ENCODE measurements around the gene ST6GALNAC2.
"Not testable (repeated sequence)": the region's sequence is repeated elsewhere in the genome, so short reads cannot be mapped to it uniquely, and the experiment has no call there.

ST6GALNAC2 gene

GRCh38 chr17:76570877-76571471 lies 14.7 kb downstream of the ST6GALNAC2 start:
- no peak for DNase-seq (ENCODE audit: extremely low read depth in 1 of 2, low read depth in 1 of 2)

GRCh38 chr17:76570457-76570856 lies 15.2 kb downstream of the ST6GALNAC2 start:
- no peak for DNase-seq (ENCODE audit: extremely low read depth in 1 of 2, low read depth in 1 of 2)

- DNase-seq (ENCODE audit: extremely low read depth in 1 of 2, low read depth in 1 of 2), result no peak
Measured at GRCh38 chr17:76569607-76570279, 15.9 kb downstream of the ST6GALNAC2 start.

- no peak for DNase-seq (ENCODE audit: extremely low read depth in 1 of 2, low read depth in 1 of 2)
Measured at GRCh38 chr17:76568811-76569221, 16.8 kb downstream of the ST6GALNAC2 start.

- DNase-seq (ENCODE audit: extremely low read depth in 1 of 2, low read depth in 1 of 2), result no peak
Measured at GRCh38 chr17:76567634-76568432, 17.8 kb downstream of the ST6GALNAC2 start.

- DNase-seq (ENCODE audit: extremely low read depth in 1 of 2, low read depth in 1 of 2), result no peak
Measured at GRCh38 chr17:76566988-76567431, 18.6 kb downstream of the ST6GALNAC2 start.

- DNase-seq (ENCODE audit: extremely low read depth in 1 of 2, low read depth in 1 of 2), result no peak
Measured at GRCh38 chr17:76566613-76566943, 19.1 kb downstream of the ST6GALNAC2 start.

GRCh38 chr17:76565728-76566612 lies 19.7 kb downstream of the ST6GALNAC2 start:
- no peak for DNase-seq (ENCODE audit: extremely low read depth in 1 of 2, low read depth in 1 of 2)

- DNase-seq (ENCODE audit: extremely low read depth in 1 of 2, low read depth in 1 of 2), result not testable (repeated sequence)
Measured at GRCh38 chr17:76564991-76565727, 20.5 kb downstream of the ST6GALNAC2 start.

GRCh38 chr17:76563359-76563758 lies 22.3 kb downstream of the ST6GALNAC2 start:
- DNase-seq (ENCODE audit: extremely low read depth in 1 of 2, low read depth in 1 of 2), result not testable (repeated sequence)

GRCh38 chr17:76562734-76563148 lies 22.9 kb downstream of the ST6GALNAC2 start:
- DNase-seq (ENCODE audit: extremely low read depth in 1 of 2, low read depth in 1 of 2), result no peak

- DNase-seq (ENCODE audit: extremely low read depth in 1 of 2, low read depth in 1 of 2), result no peak
Measured at GRCh38 chr17:76561799-76562268, 23.8 kb downstream of the ST6GALNAC2 start.

GRCh38 chr17:76561332-76561731 lies 24.3 kb downstream of the ST6GALNAC2 start:
- no peak for DNase-seq (ENCODE audit: extremely low read depth in 1 of 2, low read depth in 1 of 2)

GRCh38 chr17:76560877-76561221 lies 24.8 kb downstream of the ST6GALNAC2 start:
- DNase-seq (ENCODE audit: extremely low read depth in 1 of 2, low read depth in 1 of 2), result no peak

GRCh38 chr17:76560036-76560876 lies 25.4 kb downstream of the ST6GALNAC2 start:
- DNase-seq (ENCODE audit: extremely low read depth in 1 of 2, low read depth in 1 of 2), result no peak

- not testable (repeated sequence) for DNase-seq (ENCODE audit: extremely low read depth in 1 of 2, low read depth in 1 of 2)
Measured at GRCh38 chr17:76559460-76559859, 26.2 kb downstream of the ST6GALNAC2 start.

GRCh38 chr17:76558198-76559095 lies 27.2 kb downstream of the ST6GALNAC2 start:
- no peak for DNase-seq (ENCODE audit: extremely low read depth in 1 of 2, low read depth in 1 of 2)

Data from stimulated activated CD8-positive, alpha-beta memory T cell treated with anti-CD3 and anti-CD28 coated beads, Interleukin-7, amount 100 ng/mL, for 48 hours (primary cell).